Stromal cell of bone marrow (primary cell): ENCODE data around the gene MKNK2.

Experiments used
- DNase-seq: peaks from one replicate; pipeline ENCODE4 v3.0.0-alpha.2; 2012; ENCODE audit warnings: low read depth

MKNK2 gene

DNA sequence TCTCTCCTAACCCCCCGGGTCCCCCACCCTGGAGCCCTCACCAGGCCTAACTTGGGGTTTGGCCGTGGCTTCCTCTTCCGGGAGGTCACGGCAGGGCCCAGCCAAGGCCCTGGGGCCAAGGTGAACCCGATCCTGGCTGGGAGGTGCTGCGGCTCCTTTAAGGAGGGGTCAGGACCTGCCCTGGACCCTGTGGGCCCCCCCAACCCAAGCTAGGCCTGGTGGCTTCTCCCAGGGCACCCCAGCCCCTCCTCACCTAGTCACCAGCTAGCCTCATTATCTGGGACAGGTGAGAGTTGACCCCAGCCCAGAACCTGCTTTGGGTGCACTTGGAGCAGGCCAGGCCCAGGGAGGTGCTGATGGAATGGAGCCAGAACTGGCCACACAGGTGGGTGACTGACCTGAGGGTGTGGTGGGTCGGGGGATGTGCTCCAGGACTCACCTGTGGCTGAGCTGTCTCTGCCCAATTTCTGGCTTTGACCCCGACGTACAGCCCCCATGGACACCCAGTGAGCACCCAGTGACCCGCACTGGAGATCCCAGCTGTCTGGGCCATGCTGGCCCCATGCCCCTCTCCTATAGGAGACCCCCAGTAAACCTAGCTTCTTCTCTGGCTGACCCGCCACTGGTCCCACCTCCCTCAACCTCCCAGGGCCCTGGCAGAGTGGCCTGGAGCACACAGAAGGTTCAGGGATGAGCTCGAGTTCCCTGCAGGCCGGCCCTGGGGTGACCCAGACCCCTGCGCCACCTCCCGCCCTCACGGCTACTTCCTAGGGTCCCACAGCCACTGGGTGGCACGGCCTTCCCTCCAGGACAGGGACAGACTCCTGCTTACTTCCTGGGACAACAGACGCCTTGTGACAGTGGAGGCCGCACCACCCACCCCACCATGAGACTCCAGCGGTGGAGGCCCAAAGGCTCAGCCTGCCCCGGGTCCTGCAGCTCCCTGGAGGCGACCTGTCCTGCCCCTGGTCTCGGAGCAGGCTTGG is 6.7 kb upstream of the MKNK2 start:
- DNase-seq = no peak

DNA sequence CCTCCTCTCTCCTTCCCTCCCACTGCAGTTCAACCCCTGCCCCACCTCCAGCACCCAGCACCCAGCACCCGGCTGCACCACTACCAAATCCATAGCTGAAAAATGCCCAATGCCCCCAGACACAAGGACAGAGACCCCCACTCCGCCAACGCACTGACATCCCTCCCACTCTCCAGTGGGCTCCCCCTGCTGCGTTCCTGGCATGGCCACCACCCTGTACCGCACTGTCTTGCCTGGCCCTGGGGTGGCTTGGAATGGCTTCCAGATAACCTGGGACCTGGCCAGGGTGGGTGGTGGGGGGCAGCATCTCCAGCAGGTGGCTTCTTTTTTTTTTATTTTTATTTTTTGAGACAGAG is 5.8 kb upstream of the MKNK2 start:
- no peak for DNase-seq

DNA sequence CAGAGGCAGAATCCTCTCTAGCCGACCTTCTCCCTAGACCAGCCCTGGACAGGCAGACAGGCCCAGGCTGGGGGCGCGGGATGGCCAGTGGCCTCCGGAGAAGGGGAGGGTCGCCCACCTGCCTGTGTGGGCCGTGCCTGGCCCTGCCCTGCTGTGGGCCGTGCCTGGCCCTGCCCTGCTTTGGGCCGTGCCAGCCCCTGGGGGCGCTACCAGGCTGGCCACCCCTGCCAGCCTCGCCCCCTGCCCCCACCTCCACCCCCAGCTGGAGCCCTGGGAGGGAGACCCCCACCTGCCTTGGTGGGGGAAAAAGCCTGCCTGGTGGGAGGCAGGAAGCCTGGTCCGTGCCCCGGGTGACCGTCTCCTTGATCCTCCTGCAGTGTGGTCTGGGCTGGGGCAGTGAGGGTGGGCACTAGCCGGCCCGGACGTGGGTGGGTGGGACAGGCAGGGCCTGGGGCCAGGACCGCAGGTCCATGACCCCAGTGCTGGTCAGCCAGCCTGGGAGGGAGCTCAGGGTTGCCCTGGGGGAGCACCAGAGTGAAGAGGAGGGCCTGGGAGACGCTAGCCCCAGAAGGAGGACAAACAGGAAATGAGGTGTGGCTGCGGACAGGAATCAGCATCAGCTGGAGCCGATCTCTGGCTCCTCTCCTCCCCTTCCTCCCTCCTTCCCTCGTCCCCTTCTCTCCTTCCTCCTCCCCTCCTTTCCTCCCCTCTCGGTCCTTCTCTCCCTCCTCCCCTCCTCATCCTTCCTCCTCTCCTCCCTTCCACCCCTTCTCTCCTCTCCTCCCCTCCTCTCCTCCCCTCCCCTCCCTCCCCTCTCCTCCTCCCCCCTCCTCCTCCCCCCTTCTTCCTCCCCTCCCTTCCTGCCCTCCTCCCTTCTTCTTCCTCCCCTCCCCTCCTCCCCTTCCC is 5.1 kb upstream of the MKNK2 start:
- DNase-seq = peak; percentile 47

DNA sequence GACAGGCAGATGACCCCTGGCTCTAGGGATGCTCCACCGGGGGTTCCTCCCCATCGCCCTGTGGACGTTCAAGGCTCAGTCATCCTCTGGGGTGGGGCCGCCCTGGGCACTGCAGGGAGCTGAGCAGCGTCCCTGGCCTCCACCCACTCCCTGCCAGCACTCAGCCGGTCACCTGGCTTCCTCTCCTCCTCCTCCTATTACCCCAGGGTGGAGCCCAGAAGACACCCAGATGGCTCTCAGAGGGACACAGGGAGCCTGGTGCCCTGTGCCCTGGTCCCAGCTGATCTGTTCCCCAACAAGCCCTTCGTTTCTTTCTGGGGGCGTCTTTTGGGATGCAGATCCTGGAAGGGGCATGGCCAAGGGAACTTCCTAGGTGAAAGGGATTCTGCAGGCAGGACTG is 3.7 kb upstream of the MKNK2 start:
- DNase-seq = no peak

DNA sequence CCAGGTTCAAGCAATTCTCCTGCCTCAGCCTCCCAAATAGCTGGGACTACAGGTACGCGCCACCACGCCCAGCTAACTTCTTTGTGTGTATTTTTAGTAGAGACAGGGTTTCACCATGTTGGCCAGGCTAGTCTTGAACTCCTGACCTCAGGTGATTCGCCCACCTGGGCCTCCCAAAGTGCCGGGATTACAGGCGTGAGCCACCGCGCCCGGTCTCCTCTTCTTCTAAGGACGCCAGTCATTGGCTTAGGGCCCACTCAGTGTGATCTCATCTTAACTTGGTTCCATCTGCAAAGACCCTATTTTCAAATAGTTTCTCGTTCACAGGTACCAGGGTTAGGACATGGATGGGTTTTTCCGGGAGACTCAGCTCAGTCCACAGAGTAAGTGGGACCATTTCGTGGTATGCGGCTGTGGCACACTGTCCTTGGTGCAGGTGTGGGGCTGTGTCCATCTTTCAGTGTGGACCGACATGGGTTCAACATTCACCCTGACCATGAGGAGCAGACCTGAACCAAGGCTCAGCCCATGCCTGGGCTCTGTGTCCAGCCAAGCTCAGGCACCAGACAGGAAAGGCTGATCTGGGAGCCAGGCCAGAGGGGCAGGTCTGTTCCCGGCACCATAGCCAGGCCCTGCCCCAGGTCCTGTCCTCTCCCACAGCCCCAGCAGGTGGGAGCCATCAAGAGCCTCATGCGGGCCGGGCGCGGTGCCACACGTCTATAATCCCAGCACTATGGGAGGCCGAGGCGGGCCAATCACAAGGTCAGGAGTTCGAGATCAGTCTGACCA is 2.8 kb upstream of the MKNK2 start:
- DNase-seq = no peak

DNA sequence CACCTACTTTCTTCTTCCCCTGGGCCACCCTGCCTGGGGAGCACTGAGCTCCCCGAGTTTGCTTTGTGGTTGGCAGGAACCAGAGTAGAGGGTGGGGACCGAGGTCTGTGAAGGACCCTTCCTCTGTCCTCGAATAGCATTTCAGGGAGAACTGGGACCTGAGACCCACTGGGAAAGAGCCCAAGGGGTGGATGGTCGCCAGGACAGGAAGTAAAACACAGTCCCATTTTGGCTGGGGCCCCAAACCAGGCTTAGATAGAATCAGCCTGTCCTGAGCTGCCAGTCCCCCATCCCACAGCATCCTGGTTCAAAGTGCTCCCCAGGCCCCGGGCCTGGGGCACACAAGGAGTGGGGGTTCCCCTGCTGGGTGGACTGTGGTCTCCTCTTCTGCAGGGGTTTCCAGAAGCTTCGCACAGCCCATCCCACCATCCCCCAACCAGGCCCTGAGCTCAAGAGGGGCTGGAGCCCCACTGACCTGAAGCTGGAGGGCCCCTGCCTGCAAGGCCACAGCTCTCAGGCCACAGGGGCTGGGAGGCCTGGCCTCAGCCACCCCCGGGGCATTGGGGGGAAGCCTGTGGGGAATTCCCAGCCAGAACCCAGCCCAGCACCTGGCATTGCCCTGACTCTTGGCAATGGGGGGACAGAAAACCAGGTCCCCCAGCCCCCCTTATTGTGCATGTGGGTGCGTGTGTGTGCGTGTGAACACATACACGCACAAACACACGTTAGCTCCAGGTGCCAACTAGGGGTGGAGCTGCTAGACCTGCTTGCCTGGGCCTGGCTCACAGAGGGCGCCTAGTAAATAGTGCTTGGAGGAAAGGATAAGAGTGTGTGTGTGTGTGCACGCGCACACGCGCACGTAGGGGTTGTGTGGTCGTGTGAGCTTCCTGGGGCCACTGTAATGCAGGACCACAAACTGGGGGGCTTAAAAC is 995 bp upstream of the MKNK2 start:
- DNase-seq = no peak

DNA sequence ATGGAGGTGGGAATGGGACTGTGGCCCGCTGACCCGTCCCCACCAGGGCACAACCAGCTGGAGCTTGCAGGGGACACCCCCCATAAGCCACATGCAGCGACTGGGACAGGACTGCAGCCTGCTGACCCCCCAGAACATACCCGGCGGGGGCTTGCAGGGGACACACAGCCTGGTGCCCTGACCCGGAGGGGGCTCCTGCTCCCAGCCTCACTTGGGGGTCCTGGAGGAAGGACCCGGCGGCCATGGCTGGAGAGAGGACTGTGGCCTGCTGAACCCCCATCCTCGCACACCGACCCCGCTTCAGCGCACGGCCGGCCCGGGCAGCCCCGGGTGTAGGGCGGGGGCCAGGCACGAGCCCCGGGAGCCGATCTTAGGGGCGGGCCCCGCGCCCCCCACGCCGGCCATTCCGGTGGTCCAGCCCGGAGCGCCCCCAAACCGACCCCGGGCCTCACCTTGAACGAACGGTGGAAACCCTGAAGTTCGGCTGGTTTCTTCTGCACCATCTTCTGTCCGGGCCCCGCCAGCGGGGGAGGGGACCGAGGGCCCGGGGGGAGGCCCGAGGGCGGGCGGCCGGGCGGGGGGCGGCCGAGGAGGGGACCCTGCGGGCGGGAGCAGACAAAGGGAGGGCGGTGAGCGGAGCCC is 574 bp downstream of the MKNK2 start:
- no peak for DNase-seq

DNA sequence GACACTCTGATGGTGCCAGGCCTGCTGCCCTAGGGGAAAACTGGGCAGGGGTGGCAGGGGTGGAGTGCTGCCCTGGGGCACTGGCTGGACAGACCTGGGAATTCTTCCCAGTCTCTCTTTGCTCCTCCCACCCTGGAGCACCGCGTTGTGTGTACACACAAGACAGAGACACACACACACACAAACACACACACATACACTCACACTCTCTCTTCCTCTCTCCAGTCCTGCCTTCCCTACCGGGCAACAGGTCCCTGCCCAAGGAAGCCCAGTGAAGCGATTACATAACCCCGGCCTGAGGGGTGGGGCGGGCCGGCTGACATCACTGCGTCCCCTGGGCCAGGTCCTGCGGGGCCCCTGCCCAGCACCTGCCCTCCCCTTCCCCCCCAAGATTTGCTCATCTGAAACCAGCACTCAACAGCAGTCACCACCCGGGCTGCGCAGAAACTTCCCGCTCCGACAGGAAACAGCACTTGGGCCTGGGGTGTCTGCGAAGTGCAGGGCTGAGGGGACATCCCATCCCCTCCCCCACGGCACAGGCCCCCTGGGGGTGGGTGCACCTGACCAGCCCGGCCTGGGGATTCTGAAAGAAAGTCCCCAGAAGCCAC is 1.2 kb downstream of the MKNK2 start:
- peak; percentile 38 for DNase-seq

DNA sequence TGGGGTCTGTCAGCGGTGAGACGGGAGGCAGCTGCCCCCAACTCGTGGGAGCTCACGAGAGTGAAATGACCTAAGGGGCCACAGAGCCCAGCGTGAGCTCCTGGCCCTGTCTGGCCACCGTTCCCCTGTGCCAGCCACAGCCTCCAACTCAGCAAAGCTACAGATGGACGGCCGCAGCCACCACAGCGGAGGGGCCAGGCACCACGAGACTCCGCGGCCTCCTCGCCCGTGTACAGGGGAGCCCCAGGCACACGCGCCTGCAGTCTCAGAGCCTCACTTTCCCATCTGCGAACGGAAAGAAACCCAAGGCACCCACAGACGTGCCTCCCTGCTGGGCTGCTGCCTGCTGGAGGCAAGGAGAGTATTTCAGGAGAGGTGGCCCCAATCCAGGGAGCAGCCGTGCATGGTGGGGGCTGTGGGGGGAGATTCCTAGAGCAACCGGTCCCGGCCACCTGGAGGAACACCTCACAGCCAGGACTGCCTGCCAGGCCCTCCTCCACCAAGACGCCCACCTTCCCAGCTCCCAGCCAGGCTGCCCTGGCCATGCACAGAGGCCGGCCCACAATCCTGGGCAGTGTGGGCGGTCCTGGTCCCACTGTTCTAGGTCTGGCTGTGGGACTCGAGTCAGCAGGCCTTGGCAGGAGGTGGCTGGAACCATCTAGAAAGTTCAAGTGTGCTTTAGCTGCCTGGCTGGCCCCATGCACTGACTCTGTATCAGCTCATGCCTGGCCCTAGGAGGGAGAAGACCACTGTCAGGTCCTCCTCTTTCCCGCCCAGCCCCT is 1.9 kb downstream of the MKNK2 start:
- no peak for DNase-seq

DNA sequence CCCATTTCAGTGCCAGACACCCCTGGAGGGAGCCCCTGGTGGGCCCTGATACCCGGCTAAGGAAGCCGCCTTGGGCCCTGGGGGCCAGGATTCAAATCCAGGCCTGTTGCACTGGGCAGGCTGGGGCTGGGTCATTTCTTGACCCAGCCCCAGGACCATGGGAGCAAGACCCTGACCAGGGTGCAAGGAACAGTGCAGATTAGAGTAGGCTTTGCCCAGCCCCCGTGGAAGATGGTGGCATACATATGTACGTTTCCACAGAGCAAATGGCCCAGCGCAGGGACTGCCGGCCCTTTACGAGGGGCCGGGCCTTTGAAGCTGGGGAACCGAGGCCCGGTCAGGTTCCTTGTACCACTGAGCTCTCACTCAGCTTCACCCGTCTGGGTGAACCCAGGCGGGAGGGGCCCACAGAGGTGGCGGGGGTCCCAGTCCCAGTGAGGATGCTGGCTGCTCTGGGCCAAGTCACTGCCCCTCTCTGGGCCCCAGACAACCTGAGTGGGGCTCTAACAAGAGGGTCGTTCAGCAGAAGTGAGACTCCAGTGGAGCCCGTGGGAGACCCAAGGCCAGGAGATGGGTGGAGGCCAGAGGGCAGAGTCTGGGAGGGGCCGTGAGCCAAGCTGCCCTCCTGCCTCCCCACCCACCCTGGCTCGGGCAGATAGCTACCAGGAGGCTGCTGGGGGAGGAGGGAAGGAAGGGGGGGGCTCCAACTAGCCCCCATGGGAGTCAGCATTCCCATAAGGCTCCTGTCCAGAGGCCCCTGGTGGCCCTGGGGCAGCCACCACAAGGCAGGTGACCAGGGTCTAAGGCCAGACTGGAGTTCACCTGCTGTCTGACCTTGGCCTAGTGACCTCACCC is 2.7 kb downstream of the MKNK2 start:
- DNase-seq = no peak

DNA sequence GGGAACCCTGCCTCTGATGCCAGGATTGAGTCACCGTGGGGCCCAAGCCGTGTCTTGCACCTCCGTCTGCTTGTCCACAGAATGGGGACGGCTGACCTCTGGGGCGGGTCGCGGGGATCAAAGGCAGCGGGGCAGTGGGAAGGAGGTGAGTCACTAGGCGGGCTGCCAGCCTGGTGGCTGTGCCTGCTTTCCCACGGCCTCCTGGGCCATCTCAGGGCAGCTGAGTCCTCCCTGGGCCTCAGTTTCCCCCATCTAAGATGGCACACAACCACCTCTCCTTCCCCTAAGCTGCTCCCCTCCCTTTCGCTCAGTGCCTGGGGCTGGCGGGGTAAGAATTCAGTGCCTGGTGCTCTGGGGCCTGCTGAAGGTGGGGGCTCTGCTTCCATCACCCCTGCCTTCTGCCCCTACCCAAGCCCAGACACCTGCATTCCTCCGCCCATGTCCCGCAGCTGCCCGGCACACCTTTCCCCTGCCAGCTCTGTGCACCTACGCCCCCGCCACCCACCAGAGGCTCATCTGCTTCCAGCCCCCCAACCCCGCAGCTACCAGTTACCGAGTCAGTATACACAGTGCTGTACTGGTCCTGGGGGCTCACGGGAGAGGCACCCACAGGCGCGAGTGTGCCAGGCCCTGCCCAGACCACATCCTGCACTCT is 3.5 kb downstream of the MKNK2 start:
- DNase-seq = no peak

DNA sequence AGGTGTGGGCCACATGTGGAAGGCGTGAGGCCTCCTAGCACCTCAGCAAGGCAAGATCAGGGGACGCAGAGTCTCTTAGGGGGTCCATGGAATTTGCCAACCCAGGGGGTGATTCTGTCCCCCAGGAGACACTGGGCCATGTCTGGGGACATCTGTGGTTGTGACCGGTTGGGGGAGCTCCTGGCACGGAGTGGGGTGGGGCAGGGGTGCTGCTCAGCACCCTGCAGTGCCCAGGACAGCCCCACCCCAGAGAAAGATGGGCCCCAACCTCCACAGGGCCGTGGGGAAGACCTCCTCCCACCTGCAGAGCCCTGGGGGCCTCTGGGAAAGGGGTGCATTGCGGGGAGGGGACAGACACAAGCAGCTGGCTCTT is 4.0 kb downstream of the MKNK2 start:
- DNase-seq = no peak

DNA sequence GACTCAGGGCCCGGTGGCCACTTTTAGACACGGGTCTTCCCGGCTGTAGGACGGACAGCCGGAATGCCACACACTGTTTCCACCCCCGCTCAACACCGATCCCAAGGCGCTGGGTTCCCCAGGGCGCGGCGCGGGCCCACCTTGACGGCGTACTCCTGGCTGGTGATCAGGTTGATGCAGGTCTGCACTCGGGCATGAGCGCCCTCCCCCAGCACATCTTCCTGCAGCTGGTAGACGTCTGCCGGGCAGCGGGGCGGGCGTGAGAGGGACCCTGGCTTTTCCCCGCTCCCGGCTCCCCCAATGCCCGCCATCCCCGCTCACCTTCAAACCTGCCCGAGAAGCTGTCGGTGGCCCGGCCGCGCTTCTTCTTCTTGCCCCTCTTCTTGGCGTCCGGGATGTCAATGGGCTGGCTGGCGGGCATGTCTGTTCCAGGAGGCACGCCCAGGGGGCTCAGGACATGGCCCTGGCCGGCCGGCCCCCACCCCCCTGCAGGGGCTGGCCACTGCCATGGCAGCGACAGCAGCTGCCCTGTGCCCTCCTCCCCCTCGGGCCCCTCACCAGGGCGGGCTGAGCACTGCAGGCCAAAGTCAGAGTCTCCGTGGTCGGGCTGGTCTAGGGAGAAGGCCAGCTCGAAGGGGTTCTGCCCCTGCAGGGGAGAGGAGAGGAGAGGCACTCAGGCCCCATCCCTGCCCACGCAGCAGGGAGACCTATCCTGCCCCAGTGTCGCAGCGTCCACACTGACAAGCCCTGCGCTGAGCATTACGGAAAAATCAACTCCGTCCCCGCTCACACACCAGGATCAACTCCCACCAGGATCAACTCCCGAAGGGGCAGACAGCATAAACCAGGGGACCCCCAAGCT is 4.8 kb downstream of the MKNK2 start:
- DNase-seq = no peak

DNA sequence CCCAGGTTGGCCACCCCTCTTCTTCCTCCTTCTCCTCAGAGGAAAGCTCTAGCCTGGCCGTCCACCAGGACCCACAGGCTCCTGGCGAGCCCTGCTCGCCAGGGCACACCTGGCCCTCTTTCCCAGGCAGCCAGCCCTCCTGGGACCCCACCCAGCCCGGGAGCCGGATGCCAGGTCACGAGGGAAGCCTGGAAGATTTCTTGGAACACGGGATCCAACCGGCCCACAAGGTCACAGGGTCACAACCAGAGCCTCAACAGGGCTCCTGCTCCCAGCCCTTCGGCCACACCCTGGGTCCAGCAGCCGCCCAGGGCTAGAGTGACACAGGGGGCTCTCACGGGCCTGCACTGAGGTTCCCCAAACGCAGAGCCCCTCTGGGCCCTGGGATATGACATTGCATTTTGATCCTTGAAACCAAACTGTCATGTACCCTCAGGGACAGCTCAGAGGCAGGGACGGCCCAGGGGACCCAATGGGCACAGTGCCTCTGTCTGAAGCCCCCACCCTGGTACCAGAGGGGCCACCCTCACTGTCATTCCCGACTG is 5.5 kb downstream of the MKNK2 start:
- DNase-seq = no peak

DNA sequence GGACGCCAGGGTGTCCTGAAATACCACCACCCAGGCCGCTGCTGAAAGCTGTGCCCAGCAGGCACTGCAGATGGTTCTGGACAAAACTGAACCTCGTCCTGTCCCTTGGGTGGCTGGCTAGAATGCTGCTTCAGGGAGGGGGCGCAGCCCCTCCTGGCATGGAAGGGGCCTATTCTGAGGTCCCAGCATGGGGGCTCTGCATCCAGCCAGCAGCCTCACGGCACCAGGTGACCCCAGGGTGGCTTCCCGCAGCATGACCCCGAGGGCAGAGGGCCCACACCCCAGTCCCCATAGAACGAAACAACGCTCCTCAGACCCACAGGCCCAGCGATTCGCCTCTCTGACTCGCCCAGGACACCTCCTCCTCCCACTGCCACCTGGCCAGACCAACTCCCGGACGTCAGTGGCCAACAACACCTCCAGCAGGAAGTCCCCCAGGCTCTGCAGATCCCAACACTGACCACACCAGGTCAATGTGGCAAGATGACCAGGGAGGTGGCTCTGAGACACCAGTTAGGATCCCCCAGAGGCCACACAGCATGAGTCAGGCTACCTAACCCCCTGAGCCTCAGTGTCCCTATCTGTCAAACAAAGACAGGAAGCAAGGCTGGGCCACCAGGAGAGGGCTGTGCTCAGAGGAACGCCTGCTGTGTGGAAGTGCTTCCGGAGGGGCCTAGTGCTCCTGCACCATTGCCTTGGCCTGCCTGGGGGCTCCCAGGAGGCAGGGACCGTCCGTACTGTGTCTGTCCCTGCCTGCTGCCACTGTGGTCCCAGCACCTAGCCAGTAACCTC is 6.1 kb downstream of the MKNK2 start:
- DNase-seq = no peak
